Osteoblast (primary cell): ENCODE data around the gene TUSC7. TPM values are rescaled to one million over a fixed set of nuclear protein-coding genes. Genes with fewer than 3 reads are reported as not detected.

Experiments used
- DNase-seq: peaks from one replicate; pipeline ENCODE4 v3.0.0; 2011; ENCODE audit warnings: low spot score, mixed read lengths; ENCODE audit not compliant: insufficient read length; ENCODE audit errors: missing footprints
- H2AFZ ChIP-seq: 2 replicates; pipeline ENCODE4 v1.6.0; 2011; ENCODE audit warnings: mild to moderate bottlenecking, low read length
- H3K27ac ChIP-seq: 2 replicates; pipeline ENCODE4 v1.5.1; 2011; ENCODE audit warnings: mild to moderate bottlenecking, low read depth, low read length, moderate library complexity
- H3K27me3 ChIP-seq: 2 replicates; pipeline ENCODE4 v1.6.0; 2012; ENCODE audit warnings: mild to moderate bottlenecking, control low read depth, inconsistent platforms, low read length, moderate library complexity; ENCODE audit not compliant: insufficient read depth
- H3K36me3 ChIP-seq: 2 replicates; pipeline ENCODE4 v1.5.1; 2011; ENCODE audit warnings: mild to moderate bottlenecking, low read length, control low read depth, moderate library complexity; ENCODE audit not compliant: insufficient read depth
- H3K4me1 ChIP-seq: 2 replicates; pipeline ENCODE4 v1.5.1; 2011; ENCODE audit warnings: mild to moderate bottlenecking, low read length, control low read depth, moderate library complexity; ENCODE audit not compliant: insufficient read depth
- H3K4me2 ChIP-seq: 2 replicates; pipeline ENCODE4 v1.6.0; 2011; ENCODE audit warnings: mild to moderate bottlenecking, low read length; ENCODE audit not compliant: insufficient read depth
- H3K4me3 ChIP-seq: fragments of 200-600 bp; sonication (generic); 3 replicates; pipeline ENCODE4 v1.5.1; 2012; ENCODE audit warnings: mild to moderate bottlenecking, low read length, inconsistent platforms; ENCODE audit not compliant: insufficient read depth
- H3K79me2 ChIP-seq: 2 replicates; pipeline ENCODE4 v1.6.0; 2012; ENCODE audit warnings: mild to moderate bottlenecking, low read length, control low read depth, inconsistent platforms; ENCODE audit not compliant: insufficient read depth
- H3K9me3 ChIP-seq: 2 replicates; pipeline ENCODE4 v1.5.1; 2011; ENCODE audit warnings: low read depth, low read length, control low read depth
- H4K20me1 ChIP-seq: 2 replicates; pipeline ENCODE4 v1.6.0; 2012; ENCODE audit warnings: mild to moderate bottlenecking, low read length, control low read depth; ENCODE audit not compliant: insufficient read depth
- total RNA-seq: library from RNA; depleted of rRNA; stranded (reverse); fragments of >200 nt; gene quantifications from 2 replicates; pipeline ENCODE4 v1.2.3, GENCODE V29; 2012
- TF ChIP-seq, protein P1 (sequence below): IDR thresholded peaks from 2 replicates; pipeline ENCODE4 v1.5.1; 2011; ENCODE audit warnings: mild to moderate bottlenecking, low read depth, low read length, moderate library complexity; ENCODE audit errors: extremely low read depth

The TUSC7 gene
- total RNA-seq, 1 donor, result not detected

DNA sequence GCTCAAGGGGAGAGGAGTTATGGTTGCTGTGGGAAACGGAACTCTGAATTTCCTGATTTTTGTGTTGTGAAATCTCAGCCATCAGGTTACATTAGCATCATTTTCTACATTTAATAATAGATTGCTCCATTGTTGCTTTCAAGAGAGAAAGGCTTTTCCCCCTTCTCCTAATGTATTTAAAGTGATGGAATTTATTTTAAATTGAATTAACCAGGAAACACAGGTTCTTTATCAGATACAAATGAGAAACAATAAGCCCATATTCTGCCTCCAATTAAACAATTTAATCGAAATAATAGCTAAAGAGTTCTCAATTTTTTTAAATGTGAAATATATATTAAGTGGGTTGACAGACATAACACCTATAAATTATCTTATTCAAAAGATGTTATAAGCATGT, 30.1 kb downstream of the TUSC7 start:
- H3K79me2 ChIP-seq, result no peaks in the 10 kb centered on the region
- H3K4me2 ChIP-seq, result no peak overlapping the region
- TF ChIP-seq, protein P1, sequence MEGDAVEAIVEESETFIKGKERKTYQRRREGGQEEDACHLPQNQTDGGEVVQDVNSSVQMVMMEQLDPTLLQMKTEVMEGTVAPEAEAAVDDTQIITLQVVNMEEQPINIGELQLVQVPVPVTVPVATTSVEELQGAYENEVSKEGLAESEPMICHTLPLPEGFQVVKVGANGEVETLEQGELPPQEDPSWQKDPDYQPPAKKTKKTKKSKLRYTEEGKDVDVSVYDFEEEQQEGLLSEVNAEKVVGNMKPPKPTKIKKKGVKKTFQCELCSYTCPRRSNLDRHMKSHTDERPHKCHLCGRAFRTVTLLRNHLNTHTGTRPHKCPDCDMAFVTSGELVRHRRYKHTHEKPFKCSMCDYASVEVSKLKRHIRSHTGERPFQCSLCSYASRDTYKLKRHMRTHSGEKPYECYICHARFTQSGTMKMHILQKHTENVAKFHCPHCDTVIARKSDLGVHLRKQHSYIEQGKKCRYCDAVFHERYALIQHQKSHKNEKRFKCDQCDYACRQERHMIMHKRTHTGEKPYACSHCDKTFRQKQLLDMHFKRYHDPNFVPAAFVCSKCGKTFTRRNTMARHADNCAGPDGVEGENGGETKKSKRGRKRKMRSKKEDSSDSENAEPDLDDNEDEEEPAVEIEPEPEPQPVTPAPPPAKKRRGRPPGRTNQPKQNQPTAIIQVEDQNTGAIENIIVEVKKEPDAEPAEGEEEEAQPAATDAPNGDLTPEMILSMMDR, result no peak
- H2AFZ ChIP-seq, result no peak overlapping the region
- H3K36me3 ChIP-seq, result no peaks in the 10 kb centered on the region
- no peaks in the 10 kb centered on the region for H4K20me1 ChIP-seq
- H3K4me3 ChIP-seq, result no peak overlapping the region
- H3K9me3 ChIP-seq, result no peaks in the 10 kb centered on the region
- no peaks in the 10 kb centered on the region for H3K4me1 ChIP-seq
- no peak overlapping the region for H3K27ac ChIP-seq
- DNase-seq, result no peak
- no peaks in the 10 kb centered on the region for H3K27me3 ChIP-seq

DNA sequence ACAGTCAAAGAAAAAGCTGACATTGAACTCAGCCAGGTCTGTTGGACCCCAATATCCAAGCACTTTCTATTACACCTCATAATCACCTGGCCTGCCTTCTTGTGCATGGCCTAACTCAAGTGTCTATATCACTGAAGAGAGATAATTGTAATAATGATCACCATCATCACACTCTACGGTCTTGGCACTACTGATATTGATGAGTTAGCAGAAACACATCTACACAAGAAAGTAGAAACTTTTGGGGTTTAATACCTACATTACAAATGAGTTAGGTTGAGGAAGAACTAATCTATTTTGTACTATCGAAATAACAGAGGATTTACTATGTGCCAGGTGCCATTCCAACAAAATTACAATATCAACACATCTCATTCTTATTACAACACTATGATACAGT, 30.7 kb downstream of the TUSC7 start:
- H3K27ac ChIP-seq, result no peak overlapping the region
- H3K4me2 ChIP-seq, result no peak overlapping the region
- DNase-seq, result no peak
- no peaks in the 10 kb centered on the region for H4K20me1 ChIP-seq
- H2AFZ ChIP-seq, result no peak overlapping the region
- TF ChIP-seq, protein P1, result no peak
- H3K27me3 ChIP-seq, result no peaks in the 10 kb centered on the region
- H3K9me3 ChIP-seq, result no peaks in the 10 kb centered on the region
- H3K79me2 ChIP-seq, result no peaks in the 10 kb centered on the region
- H3K4me3 ChIP-seq, result no peak overlapping the region
- no peaks in the 10 kb centered on the region for H3K36me3 ChIP-seq
- no peaks in the 10 kb centered on the region for H3K4me1 ChIP-seq

DNA sequence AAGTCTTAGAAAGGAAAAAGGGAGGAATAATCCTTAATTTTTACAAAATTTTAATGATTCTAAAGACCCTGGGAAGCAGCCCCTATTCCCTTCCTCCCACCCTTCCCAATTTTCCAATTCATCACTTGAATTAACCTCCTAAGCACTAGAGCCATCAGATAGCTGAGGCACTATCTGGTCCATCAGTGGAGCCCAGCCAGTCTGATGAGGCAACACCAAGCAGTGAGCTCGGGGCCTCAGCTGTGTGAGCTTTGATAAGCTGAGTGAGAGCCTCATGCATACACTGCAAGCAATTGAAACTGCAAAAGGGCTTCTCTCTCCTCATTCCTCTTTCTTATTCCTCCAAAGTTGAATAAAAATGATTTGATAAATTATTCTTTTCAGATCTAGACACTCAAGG, 31.9 kb downstream of the TUSC7 start:
- no peak for DNase-seq
- TF ChIP-seq, protein P1, result no peak
- no peaks in the 10 kb centered on the region for H3K9me3 ChIP-seq
- H3K79me2 ChIP-seq, result no peaks in the 10 kb centered on the region
- no peaks in the 10 kb centered on the region for H3K36me3 ChIP-seq
- H4K20me1 ChIP-seq, result no peaks in the 10 kb centered on the region
- H3K27ac ChIP-seq, result no peak overlapping the region
- H3K4me1 ChIP-seq, result no peaks in the 10 kb centered on the region
- H3K4me2 ChIP-seq, result no peak overlapping the region
- no peaks in the 10 kb centered on the region for H3K27me3 ChIP-seq
- H3K4me3 ChIP-seq, result no peak overlapping the region
- H2AFZ ChIP-seq, result no peak overlapping the region

DNA sequence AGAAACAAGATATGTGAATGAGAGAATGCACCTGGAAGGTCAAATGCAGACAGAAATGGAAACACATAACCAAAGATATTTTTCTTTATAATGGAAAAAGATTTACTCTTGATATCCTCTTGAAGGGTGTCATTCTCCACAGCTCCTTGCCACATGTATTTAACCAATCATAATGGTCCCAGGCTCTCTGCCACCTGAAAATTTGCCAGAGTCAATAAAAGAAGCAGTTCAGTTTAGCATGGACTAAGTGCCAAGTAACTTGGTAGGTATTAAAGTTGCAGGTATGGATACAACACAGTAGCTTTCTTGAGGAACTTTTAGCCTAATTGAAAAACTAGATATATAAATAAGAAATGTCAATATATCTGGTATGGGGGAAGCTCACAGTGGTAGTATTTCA, 33.5 kb downstream of the TUSC7 start:
- no peaks in the 10 kb centered on the region for H3K79me2 ChIP-seq
- no peak for DNase-seq
- H3K9me3 ChIP-seq, result no peaks in the 10 kb centered on the region
- H4K20me1 ChIP-seq, result no peaks in the 10 kb centered on the region
- no peak overlapping the region for H3K4me2 ChIP-seq
- H3K27ac ChIP-seq, result no peak overlapping the region
- no peaks in the 10 kb centered on the region for H3K36me3 ChIP-seq
- H3K27me3 ChIP-seq, result no peaks in the 10 kb centered on the region
- H2AFZ ChIP-seq, result no peak overlapping the region
- no peak overlapping the region for H3K4me3 ChIP-seq
- H3K4me1 ChIP-seq, result no peaks in the 10 kb centered on the region
- TF ChIP-seq, protein P1, result no peak
